Measurements from ENCODE around the gene ANKRD30B.
"Not testable (repeated sequence)": the region's sequence is repeated elsewhere in the genome, so short reads cannot be mapped to it uniquely, and the experiment has no call there.

DNA sequence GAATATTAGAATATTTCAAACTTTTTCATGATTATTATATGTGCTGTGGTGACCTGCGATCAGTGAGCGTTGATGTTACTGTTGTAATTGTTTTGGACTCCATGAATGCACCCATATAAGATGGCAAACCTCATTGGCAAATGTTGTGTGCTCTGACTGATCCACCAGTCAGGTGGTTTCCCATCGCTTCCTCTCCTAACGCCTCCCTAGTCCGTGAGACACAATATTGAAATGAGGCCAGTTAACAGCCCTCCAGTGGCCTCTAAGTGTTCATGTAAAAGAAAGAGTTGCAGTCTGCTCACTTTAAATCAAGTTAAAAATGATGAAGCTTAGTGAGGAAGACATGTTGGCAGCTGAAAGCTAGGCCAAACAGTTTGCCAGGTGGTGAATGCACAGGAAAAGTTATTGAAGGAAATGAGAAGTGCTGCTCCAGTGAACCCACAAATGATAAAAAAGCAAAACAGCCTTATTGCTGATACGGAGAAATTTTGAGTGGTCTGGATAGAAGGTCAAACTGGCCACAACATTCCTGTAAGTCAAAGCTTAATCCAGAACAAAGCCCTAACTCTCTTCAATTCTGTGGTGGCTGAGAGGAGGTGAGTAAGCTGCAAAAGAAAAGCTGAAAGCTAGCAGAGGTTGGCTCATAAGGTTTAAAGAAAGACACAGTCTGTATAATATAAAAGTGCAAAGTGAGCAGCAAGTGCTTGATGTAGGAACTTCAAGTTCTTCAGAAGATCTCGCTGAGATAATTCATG, 46.5 kb upstream of the ANKRD30B start:
- not testable (repeated sequence) for TF ChIP-seq EZH2 (IDR thresholded peaks at IDR 0.05; ENCODE audit: low read depth, low read length, severe bottlenecking); ZNF274 (IDR thresholded peaks at IDR 0.05; ENCODE audit: borderline replicate concordance, extremely low read depth, low read length); GABPA (IDR thresholded peaks at IDR 0.05; ENCODE audit: borderline replicate concordance, insufficient read depth, low read length); POLR2A (IDR thresholded peaks at IDR 0.05; ENCODE audit: control extremely low read depth in 1 of 2, low read depth in 2 of 2, low read length in 2 of 2)
- TF ChIP-seq, protein P1, sequence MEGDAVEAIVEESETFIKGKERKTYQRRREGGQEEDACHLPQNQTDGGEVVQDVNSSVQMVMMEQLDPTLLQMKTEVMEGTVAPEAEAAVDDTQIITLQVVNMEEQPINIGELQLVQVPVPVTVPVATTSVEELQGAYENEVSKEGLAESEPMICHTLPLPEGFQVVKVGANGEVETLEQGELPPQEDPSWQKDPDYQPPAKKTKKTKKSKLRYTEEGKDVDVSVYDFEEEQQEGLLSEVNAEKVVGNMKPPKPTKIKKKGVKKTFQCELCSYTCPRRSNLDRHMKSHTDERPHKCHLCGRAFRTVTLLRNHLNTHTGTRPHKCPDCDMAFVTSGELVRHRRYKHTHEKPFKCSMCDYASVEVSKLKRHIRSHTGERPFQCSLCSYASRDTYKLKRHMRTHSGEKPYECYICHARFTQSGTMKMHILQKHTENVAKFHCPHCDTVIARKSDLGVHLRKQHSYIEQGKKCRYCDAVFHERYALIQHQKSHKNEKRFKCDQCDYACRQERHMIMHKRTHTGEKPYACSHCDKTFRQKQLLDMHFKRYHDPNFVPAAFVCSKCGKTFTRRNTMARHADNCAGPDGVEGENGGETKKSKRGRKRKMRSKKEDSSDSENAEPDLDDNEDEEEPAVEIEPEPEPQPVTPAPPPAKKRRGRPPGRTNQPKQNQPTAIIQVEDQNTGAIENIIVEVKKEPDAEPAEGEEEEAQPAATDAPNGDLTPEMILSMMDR (IDR thresholded peaks at IDR 0.05; ENCODE audit: control extremely low read depth in 1 of 3, insufficient read depth in 1 of 3, low read depth in 1 of 3, low read length in 3 of 3), result not testable (repeated sequence)
